Inferior parietal cortex (tissue), 1 donor: ENCODE results near the gene LEMD1.
A peak's percentile ranks its signal among the peaks of the same experiment; 100 is the strongest.

Experiments used
- DNase-seq: peaks from one replicate; pipeline ENCODE4 v3.0.0-alpha.2; 2016; ENCODE audit errors: extremely low spot score

The LEMD1 gene

GRCh38 chr1:205421798-205422197 lies at the start of gene LEMD1:
Gene LEMD1 (minus strand): TSS chr1:205422056. CDS start chr1:205420536, 1,520 bp downstream.
- peak; percentile 7 for DNase-seq

- no peak for DNase-seq
Measured at GRCh38 chr1:205470131-205470530, 48.3 kb upstream of the LEMD1 start.

DNA sequence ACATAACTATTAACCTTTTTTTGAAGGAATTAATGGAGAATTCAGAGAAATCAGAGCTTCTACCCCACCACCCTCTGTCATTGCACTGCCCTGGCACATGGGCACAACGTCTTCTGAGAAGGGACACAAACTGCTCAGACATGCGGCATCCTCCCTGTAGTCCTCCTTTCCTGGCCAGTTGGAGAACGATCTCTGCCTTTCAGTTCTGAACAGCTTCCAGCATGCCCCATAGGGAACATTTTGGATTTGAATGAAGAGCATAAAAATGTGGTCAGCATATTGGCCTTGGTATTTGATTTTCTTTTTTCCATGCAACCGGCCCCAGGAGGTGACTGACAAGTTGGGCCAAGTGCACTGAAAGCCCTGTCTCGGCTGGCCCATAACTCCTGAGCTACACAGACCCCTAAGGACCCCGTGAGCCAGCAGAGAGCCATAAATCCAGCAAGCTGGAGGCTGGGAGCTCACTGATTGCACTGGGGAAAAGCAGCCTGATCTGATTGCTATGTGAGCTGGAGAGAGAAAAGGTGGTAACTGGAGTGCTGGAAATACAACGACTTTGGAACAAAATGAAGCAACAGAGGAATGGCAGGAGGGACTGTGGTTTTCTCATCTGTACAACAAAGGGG lies 44.9 kb upstream of the LEMD1 start:
- DNase-seq, result no peak

- no peak for DNase-seq
Measured at GRCh38 chr1:205465392-205465791, 43.5 kb upstream of the LEMD1 start.

DNA sequence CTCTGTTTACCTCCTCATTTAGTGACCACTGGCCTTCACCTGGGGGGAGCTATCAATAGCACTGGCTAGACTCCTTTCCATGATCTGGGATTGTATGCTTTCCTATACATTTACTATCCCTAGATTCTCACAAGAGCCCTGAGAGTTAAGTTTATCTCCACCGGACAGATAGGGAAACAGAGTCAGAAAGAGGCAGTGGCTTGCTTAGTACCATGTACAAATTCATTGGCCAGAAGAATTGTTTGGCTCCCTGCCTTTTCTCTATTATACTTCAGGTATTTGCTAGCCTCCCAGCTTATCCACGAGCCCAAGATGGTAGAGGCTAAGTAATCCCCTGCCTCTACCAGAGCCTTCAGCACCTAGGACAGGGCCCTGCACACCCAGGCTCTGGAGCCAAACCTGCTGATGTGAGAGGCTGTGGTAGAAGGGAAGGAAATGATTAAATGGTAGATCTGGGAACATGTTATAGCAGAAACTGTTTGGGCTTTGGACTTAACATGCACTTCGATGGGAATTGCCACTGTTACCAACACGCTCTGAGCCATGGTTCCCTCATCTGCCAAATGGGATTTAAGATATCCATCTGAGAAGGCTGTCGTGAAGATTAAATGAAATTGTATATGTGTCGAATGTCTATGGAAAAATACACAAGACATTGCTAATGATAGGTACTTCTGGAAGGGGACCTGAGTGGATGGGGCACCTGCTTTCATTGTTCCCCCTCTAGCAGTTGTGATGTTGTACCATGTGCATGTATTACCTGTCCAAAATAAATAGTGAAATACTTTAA lies 37.1 kb upstream of the LEMD1 start:
- DNase-seq, result no peak

DNA sequence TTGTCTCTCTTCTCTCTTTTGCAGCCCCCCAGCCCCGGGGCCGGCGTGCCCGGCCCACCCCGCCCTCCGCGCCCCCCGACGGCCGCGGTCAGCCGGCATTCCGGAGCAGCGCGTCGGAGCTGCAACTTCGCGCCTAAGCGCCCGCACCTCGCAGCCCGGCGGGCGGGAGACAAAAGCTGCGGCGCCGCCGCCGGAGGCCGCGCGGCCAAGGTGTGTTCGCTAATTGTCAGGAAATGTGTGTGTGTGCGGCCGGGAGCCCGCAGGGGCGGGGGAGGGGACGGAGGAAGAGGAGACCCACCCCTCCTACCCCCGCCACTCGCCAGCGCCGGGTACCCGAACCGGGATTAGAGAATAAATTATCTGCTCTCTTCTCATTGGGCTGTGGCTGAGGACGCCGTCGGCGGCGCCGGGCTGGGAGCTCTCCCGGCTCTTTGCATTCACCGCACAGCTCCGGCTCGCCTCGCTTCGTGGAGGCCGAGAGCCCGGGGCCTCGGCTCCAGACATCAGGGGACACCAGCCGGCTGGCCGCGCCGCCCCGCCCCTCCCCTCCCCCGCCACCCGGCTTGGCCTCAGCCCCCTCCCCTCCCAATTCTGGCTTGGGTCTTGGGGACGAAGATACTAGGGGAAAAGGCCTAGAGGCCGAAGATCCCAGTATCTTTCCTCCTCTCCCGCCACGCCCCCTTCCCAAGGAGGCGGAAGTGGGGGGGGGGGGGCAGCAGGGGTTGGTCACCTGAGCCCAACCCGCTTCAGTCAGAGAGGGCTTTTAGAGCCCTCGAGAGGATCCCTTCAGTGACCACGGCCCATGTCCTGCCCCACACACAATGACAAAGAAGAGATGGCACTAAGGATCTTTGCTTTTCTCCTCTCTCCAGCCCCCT lies 35.3 kb upstream of the LEMD1 start:
- DNase-seq, result no peak

GRCh38 chr1:205456383-205456867 lies 34.6 kb upstream of the LEMD1 start:
- no peak for DNase-seq

DNA sequence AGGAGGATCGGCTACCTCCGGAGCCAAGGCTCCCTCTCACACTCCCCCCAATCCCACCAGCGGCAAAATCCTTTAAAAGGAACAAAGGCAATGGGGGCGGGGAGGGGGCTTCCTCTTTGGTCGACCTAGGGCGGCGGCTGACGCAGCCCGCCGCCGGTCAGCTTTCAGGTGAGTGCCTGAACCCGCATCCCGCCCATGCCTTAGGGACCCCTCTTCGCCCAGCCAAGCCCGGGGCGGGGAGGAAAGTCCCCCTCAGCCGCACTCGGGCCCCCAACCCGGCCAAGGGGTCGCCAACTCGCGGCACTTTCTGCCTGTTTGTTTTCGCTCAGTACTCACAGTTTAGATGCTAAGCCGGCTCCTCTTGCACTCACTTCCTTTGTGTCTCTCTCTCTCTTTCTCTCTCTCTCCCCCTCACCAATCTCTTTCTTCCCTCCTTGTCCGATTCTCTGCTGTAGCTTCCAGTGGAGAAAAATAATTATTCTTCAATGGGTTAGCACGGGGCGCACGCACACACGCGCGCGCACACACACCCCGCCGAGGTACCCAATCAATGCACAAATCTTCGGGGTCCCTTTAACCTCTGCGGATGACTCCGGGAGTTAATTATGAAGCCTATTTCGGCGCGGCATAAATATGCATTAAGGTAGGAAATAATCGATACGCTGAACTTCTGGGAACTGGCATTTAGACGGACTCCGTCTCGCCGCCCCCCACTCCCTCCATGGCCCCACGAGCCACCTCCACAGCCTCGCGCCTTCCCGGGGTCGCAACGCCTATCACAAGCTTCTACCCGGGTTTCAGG lies 33.9 kb upstream of the LEMD1 start, which contains the start of gene BLACAT1:
TSS of gene BLACAT1 (minus strand) at position 465 of the 802 bp plus-strand sequence.
- no peak for DNase-seq

GRCh38 chr1:205454903-205455335 lies 33.1 kb upstream of the LEMD1 start:
- no peak for DNase-seq

GRCh38 chr1:205453466-205453865 lies 31.6 kb upstream of the LEMD1 start:
- DNase-seq, result no peak

DNA sequence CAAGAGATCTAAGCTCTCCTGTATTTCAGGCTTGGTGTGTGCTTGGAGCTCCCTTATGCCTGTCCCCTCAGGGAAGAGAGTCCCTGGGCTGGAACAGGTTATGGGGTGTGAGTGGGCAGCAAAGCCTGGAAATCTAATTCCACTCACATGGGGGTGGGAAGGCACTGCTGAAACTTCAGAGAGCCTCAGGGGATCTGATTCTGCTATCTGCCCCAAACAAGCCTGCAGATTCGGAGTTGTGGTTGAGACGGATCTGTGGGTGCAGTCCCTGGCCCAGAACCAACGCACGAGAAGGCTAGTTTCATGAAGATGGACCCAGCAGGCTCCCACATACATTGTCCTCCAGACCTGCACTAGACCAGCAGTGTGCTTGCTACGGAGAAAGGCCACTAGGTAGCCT lies 31.1 kb upstream of the LEMD1 start:
- DNase-seq, result no peak

DNA sequence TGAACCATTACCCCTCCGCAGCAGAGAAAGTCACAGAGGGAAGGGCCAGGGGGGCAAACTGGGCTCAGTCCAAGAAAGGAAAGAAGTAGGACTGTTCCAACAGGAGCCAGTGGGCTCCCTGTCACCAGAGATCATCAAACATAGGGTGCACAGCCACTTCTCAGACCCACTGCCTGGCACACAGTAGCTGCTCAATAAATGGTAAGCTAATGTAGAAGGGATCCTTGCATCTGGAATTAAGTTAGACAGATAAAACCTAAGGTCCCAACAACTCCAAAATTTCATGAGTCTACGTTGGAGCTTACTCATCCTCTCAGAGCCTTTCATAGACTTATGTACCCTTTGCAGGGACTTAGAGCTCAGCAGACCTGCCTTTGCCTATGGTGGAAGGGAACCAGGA lies 30.5 kb upstream of the LEMD1 start:
- DNase-seq, result no peak

DNA sequence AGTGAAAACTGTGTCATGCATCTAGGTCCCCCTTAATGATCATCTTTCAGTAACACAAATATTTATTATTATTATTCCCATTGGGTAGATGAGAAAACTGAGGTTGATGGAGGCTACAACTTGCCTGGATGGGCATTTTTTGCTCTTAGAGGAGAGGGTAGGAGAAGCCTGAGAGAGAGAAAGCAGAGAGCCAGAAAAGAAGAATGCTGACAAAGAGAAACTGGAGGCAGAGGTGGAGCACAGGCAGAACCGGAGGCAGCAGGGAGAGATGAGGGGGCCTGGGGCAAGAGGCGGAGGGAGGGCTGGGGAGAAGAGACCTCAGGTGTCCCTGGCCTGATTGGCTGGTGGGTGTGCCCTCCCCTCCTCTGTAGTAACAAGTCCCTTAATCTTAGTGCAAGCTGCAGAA lies 29.9 kb upstream of the LEMD1 start:
- DNase-seq, result no peak

DNA sequence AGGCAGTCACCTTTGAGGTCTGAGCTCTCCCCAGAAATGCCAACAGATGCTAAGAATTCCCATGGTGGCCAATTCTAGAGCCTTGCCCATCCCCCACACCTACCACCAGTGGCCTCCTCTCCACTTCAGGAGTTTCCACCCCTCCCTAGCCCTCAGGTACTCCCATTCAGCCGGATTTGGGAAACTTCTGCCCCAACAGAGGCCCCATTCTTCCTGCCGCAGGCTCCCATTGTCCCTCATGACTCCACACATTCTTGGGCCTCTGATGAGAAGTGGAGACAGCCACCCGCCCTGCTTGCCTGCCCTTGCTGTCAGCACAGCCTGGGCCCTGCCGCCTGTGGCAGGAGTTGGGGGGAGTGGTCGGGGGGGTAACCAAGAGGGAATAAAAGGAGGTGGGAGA lies 29.3 kb upstream of the LEMD1 start:
- no peak for DNase-seq

GRCh38 chr1:205450448-205450847 lies 28.6 kb upstream of the LEMD1 start:
- no peak for DNase-seq

- DNase-seq, result no peak
Measured at GRCh38 chr1:205449750-205450443, 28.0 kb upstream of the LEMD1 start.

- no peak for DNase-seq
Measured at GRCh38 chr1:205449254-205449749, 27.4 kb upstream of the LEMD1 start.

GRCh38 chr1:205448540-205449253 lies 26.8 kb upstream of the LEMD1 start:
- DNase-seq, result no peak

DNA sequence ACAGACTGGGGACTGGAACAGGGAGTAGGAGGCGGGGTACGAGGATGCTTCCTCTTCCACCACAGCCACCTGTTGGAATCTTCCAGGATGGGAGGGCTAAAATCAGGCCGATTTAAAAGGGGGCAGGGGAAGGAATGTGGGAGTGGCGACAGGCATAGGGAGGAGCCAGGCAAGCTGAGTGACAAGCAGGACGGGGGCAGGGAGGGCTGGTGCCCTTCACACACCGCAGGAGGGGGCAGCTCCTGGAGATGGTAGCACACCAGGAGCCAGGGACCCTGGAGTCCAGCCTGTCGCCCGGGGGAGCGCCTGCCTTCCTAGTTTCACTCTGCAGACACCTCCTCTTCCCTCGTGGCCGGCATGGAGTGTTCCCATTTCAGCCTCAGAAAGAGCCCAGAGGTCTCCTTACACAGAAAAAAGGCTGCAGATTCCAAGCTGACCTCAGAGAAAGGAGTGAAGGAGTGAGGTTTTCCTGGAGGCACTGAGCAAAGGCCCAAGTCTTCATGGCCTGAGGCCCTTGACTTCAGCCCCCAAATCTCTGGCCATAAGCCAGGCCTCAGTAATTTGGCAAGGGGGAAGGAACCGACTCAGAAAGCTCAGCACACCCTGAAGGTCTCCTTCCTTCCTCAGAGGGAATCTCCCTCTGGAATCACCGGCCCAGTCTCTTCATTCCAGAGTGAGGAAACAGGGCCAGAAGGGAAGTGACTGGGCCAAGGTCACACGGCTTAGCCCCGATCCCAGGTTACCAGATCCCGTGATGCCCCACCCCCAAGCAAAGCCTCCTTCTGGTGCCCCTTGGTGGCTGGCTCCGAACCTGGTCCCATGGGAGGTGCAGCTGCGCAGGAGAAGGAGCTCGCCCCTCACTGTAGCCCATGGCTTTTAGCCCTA lies 25.8 kb upstream of the LEMD1 start:
- DNase-seq, result no peak
